Fibroblast of lung (primary cell): ENCODE data around the gene SLC9A1. TPM values are rescaled to one million over a fixed set of nuclear protein-coding genes. Genes with fewer than 3 reads are reported as not detected.

Experiments used
- DNase-seq, 2 donors: peaks; one replicate each; pipeline versions ENCODE4 v3.0.0 to v3.0.0-alpha.2; 2010; ENCODE audit warnings: low read depth in 2 of 2
- H2AFZ ChIP-seq: 2 replicates; pipeline ENCODE4 v1.5.1; 2012; ENCODE audit warnings: low read length, control low read depth, inconsistent platforms
- H3K27ac ChIP-seq: 2 replicates; pipeline ENCODE4 v1.5.1; 2011; ENCODE audit warnings: low read length, control low read depth; ENCODE audit not compliant: insufficient read depth
- H3K27me3 ChIP-seq: 2 replicates; pipeline ENCODE4 v1.5.1; 2011; ENCODE audit warnings: mild to moderate bottlenecking, low read length; ENCODE audit not compliant: control insufficient read depth, insufficient read depth
- H3K36me3 ChIP-seq: 2 replicates; pipeline ENCODE4 v1.5.1; 2011; ENCODE audit warnings: low read length; ENCODE audit not compliant: control insufficient read depth, insufficient read depth
- H3K4me1 ChIP-seq: 2 replicates; pipeline ENCODE4 v1.5.1; 2011; ENCODE audit warnings: low read length; ENCODE audit not compliant: control insufficient read depth, insufficient read depth; ENCODE audit errors: extremely low read depth
- H3K4me2 ChIP-seq: 2 replicates; pipeline ENCODE4 v1.5.1; 2011; ENCODE audit warnings: low read length, control low read depth; ENCODE audit not compliant: insufficient read depth; ENCODE audit errors: extremely low read depth
- H3K4me3 ChIP-seq, 4 experiments: fragments of 200-600 bp in 1 of 4; sonication (generic) in 1 of 4; replicated peaks in 1 of 4; 2 replicates each; pipeline ENCODE4 v1.5.1; 2011 to 2016; ENCODE audit warnings: low read length in 4 of 4, low read depth in 3 of 4, mild to moderate bottlenecking in 3 of 4, control low read depth in 2 of 4, inconsistent platforms in 1 of 4, mixed read lengths in 1 of 4; ENCODE audit not compliant: insufficient read depth in 1 of 4; ENCODE audit errors: control extremely low read depth in 1 of 4
- H3K79me2 ChIP-seq: 2 replicates; pipeline ENCODE4 v1.5.1; 2012; ENCODE audit warnings: mild to moderate bottlenecking, low read length, inconsistent platforms; ENCODE audit not compliant: control insufficient read depth, insufficient read depth
- H3K9ac ChIP-seq: 2 replicates; pipeline ENCODE4 v1.5.1; 2011; ENCODE audit warnings: mild to moderate bottlenecking, low read length, control low read depth; ENCODE audit not compliant: insufficient read depth
- H3K9me3 ChIP-seq: 2 replicates; pipeline ENCODE4 v1.5.1; 2012; ENCODE audit warnings: low read depth, low read length; ENCODE audit not compliant: control insufficient read depth, insufficient read depth
- H4K20me1 ChIP-seq: 2 replicates; pipeline ENCODE4 v1.5.1; 2011; ENCODE audit warnings: low read length; ENCODE audit not compliant: control insufficient read depth, insufficient read depth; ENCODE audit errors: extremely low read depth
- CTCF ChIP-seq, 2 donors: IDR thresholded peaks in 1 of 2; conservative IDR thresholded peaks in 1 of 2; 1 replicate in 1 of 2; 2 replicates in 1 of 2; pipeline ENCODE4 v1.5.1; 2011 to 2012; ENCODE audit warnings: low read length in 2 of 2, control low read depth in 1 of 2, inconsistent platforms in 1 of 2, low read depth in 1 of 2, mild to moderate bottlenecking in 1 of 2
- EZH2 ChIP-seq: IDR thresholded peaks from 2 replicates; pipeline ENCODE4 v1.5.1; 2012; ENCODE audit warnings: low read length, control low read depth, mild to moderate bottlenecking; ENCODE audit errors: missing control alignments
- polyA plus RNA-seq, 2 donors: library from polyadenylated mRNA; depleted of rRNA in 1 of 2; stranded (reverse) in 1 of 2; unstranded in 1 of 2; fragments of >200 nt; gene quantifications; 2 replicates each; pipeline ENCODE4 v1.2.1, GENCODE V29; 2011 to 2012; ENCODE audit warnings: missing spikeins in 1 of 2
- total RNA-seq: library from RNA; depleted of rRNA; stranded (reverse); fragments of >200 nt; gene quantifications from 2 replicates; pipeline ENCODE4 v1.2.1, GENCODE V29; 2014

The SLC9A1 gene
- total and polyA plus RNA-seq, 2 donors (not counting 1 experiment from before 2014, with no cell fraction given), result 4.9 to 10.4 TPM

- Histone ChIP-seq H3K4me1 (peaks cover 6% of the 10 kb centered on the region), H4K20me1 (no peaks in the 10 kb centered on the region), H3K27ac (no peak overlapping the region), H3K79me2 (peaks cover 1% of the 10 kb centered on the region), H3K27me3 (no peaks in the 10 kb centered on the region), H3K9me3 (no peaks in the 10 kb centered on the region), H2AFZ (no peak overlapping the region), H3K4me2 (no peak overlapping the region), H3K36me3 (peaks cover under 1% of the 10 kb centered on the region), H3K9ac (no peak overlapping the region), H3K4me3 (no peak overlapping the region)
- no peak for TF ChIP-seq EZH2
- no peak for TF ChIP-seq CTCF (conservative IDR thresholded peaks at IDR 0.05 in 1 of 2, IDR thresholded peaks at IDR 0.05 in 1 of 2; ENCODE audit: low read depth in 1 of 2, low read length in 2 of 2)
- DNase-seq, result no peak
These were observed 21.8 kb downstream of the SLC9A1 start for GRCh38 chr1:27133158-27133557.

GRCh38 chr1:27132624-27133023, 22.3 kb downstream of the SLC9A1 start:
- no peak overlapping the region for H2AFZ ChIP-seq
- DNase-seq, result no peak
- H3K27ac ChIP-seq, result no peak overlapping the region
- H4K20me1 ChIP-seq, result no peaks in the 10 kb centered on the region
- no peaks in the 10 kb centered on the region for H3K36me3 ChIP-seq
- H3K27me3 ChIP-seq, result no peaks in the 10 kb centered on the region
- H3K4me3 ChIP-seq, result no peak overlapping the region
- TF ChIP-seq EZH2 (no peak), CTCF (conservative IDR thresholded peaks at IDR 0.05 in 1 of 2, IDR thresholded peaks at IDR 0.05 in 1 of 2; ENCODE audit: low read depth in 1 of 2, low read length in 2 of 2) (no peak)
- H3K79me2 ChIP-seq, result no peaks in the 10 kb centered on the region
- H3K4me2 ChIP-seq, result no peak overlapping the region
- peaks cover 6% of the 10 kb centered on the region for H3K4me1 ChIP-seq
- no peak overlapping the region for H3K9ac ChIP-seq
- H3K9me3 ChIP-seq, result no peaks in the 10 kb centered on the region

GRCh38 chr1:27132147-27132546, 22.8 kb downstream of the SLC9A1 start:
- H3K4me3 ChIP-seq, result no peak overlapping the region
- no peak overlapping the region for H3K27ac ChIP-seq
- no peak overlapping the region for H2AFZ ChIP-seq
- H3K4me1 ChIP-seq, result peaks cover 2% of the 10 kb centered on the region
- no peak overlapping the region for H3K4me2 ChIP-seq
- H3K9ac ChIP-seq, result no peak overlapping the region
- no peaks in the 10 kb centered on the region for H3K27me3 ChIP-seq
- no peaks in the 10 kb centered on the region for H3K79me2 ChIP-seq
- no peaks in the 10 kb centered on the region for H3K9me3 ChIP-seq
- H3K36me3 ChIP-seq, result no peaks in the 10 kb centered on the region
- TF ChIP-seq CTCF (conservative IDR thresholded peaks at IDR 0.05 in 1 of 2, IDR thresholded peaks at IDR 0.05 in 1 of 2; ENCODE audit: low read depth in 1 of 2, low read length in 2 of 2) (no peak), EZH2 (no peak)
- no peak for DNase-seq
- H4K20me1 ChIP-seq, result no peaks in the 10 kb centered on the region
